ENCODE data around the gene LPAR3. TPM values are rescaled to one million over a fixed set of nuclear protein-coding genes. Genes with fewer than 3 reads are reported as not detected.

Gene LPAR3
- total and polyA plus RNA-seq, 2 of the 4 experiments (the other 2 are of a cell fraction) = 0.09 to 0.18 TPM

DNA sequence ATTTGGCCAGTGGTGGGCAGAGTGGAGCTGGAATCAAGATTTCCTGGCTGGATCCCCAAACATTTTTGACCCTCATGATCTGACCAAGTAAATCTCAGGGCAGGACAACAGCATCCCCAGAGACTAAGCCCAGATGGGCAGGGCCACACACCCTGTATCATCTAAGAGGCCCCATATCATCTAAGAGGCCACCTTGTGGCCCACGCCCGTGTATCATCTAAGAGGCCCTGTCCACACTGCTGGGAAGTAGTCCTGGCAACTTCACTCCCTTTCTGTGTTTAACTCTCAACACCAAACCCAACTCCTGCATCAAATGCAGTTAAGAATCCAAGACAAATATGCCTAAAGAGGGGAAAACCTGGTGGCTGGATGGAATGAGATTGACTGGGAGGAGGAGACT lies 121.1 kb downstream of the LPAR3 start:
- Histone ChIP-seq H3K9me1 (ENCODE audit: insufficient read depth, low read length) (no peaks in the 10 kb centered on the region), H4K5ac (ENCODE audit: low read depth, low read length) (no peak overlapping the region), H4K91ac (ENCODE audit: insufficient read depth, low read depth, low read length) (no peak overlapping the region), H2BK15ac (ENCODE audit: low read depth, low read length) (no peak overlapping the region), H3K9me3 (ENCODE audit: control insufficient read depth, insufficient read depth, low read length) (no peaks in the 10 kb centered on the region), H3K4me1 (ENCODE audit: control insufficient read depth, insufficient read depth, low read length) (no peaks in the 10 kb centered on the region), H3K27me3 (ENCODE audit: control insufficient read depth, insufficient read depth, low read length) (peaks cover 2% of the 10 kb centered on the region), H2AK9ac (replicated peaks; ENCODE audit: low read depth, low read length, poor library complexity) (no peak overlapping the region), H3K14ac (replicated peaks; ENCODE audit: low read depth, low read length) (no peak overlapping the region), H3K36me3 (ENCODE audit: control insufficient read depth, insufficient read depth, low read length) (no peaks in the 10 kb centered on the region), H3K56ac (ENCODE audit: extremely low read depth, insufficient read depth, low read length) (no peak overlapping the region), H3K4me3 (ENCODE audit: insufficient read depth, low read depth, low read length) (no peak overlapping the region), H3K23ac (ENCODE audit: low read depth, low read length) (no peak overlapping the region), H4K8ac (ENCODE audit: low read depth in 2 of 2, low read length in 2 of 2) (no peak overlapping the region), H2BK120ac (ENCODE audit: low read depth, low read length) (no peak overlapping the region), H4K20me1 (ENCODE audit: insufficient read depth, low read length) (no peaks in the 10 kb centered on the region), H2BK20ac (ENCODE audit: low read depth, low read length) (no peak overlapping the region), H3K9ac (ENCODE audit: low read depth, low read length) (no peak overlapping the region), H2BK5ac (ENCODE audit: low read depth, low read length, poor library complexity, severe bottlenecking) (no peak overlapping the region), H3K79me1 (ENCODE audit: low read depth in 1 of 2, low read length in 2 of 2) (no peaks in the 10 kb centered on the region), H3K4ac (ENCODE audit: low read depth, low read length) (no peak overlapping the region), H3K27ac (ENCODE audit: insufficient read depth, low read length) (no peak overlapping the region), H2AFZ (replicated peaks; ENCODE audit: low read length, poor library complexity) (no peak overlapping the region), H3K4me2 (ENCODE audit: low read depth, low read length) (no peak overlapping the region), H2AK5ac (ENCODE audit: low read depth, low read length) (no peak overlapping the region), H3K18ac (ENCODE audit: low read depth, low read length) (no peak overlapping the region)
- dilution Hi-C loops (cut with HindIII; ENCODE audit: low sequenced_read_pairs, unreplicated experiment) = no loop called here
- intact Hi-C loops (cut with micrococcal nuclease) = loop anchor here (1.0 to 5.0 kb wide), 5 partner anchors 164 to 867 kb away; partner anchors contain the start of gene PRKACB
- ATAC-seq (ENCODE audit: low read depth) = peak; percentile 25; the same call in 1 of the 2 replicates
- in situ Hi-C loops (cut with MboI; ENCODE audit: low sequenced_read_pairs) = loop anchor here (5.0 to 25.0 kb wide), 3 partner anchors 165 to 847 kb away; no protein-coding TSS in a partner anchor
- CTCF ChIA-PET = interaction anchor here (0.6 to 1.7 kb wide), 17 partner anchors 8 to 644 kb away, joined by 3 to 12 read pairs (median 4); no protein-coding TSS in a partner anchor
- TF ChIP-seq, protein P1, sequence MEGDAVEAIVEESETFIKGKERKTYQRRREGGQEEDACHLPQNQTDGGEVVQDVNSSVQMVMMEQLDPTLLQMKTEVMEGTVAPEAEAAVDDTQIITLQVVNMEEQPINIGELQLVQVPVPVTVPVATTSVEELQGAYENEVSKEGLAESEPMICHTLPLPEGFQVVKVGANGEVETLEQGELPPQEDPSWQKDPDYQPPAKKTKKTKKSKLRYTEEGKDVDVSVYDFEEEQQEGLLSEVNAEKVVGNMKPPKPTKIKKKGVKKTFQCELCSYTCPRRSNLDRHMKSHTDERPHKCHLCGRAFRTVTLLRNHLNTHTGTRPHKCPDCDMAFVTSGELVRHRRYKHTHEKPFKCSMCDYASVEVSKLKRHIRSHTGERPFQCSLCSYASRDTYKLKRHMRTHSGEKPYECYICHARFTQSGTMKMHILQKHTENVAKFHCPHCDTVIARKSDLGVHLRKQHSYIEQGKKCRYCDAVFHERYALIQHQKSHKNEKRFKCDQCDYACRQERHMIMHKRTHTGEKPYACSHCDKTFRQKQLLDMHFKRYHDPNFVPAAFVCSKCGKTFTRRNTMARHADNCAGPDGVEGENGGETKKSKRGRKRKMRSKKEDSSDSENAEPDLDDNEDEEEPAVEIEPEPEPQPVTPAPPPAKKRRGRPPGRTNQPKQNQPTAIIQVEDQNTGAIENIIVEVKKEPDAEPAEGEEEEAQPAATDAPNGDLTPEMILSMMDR (conservative IDR thresholded peaks at IDR 0.05; ENCODE audit: low read depth, low read length) = no peak
- TF ChIP-seq POLR2A (IDR thresholded peaks at IDR 0.05; ENCODE audit: low read depth, low read length) (no peak), RAD21 (IDR thresholded peaks at IDR 0.05; ENCODE audit: low read length) (no peak), MAZ (IDR thresholded peaks at IDR 0.05; ENCODE audit: borderline replicate concordance, low read depth, low read length) (no peak), FOS (IDR thresholded peaks at IDR 0.05; ENCODE audit: low read depth, low read length) (no peak), NFE2L2 (IDR thresholded peaks at IDR 0.05; ENCODE audit: low read depth, low read length) (no peak), SMC3 (IDR thresholded peaks at IDR 0.05; ENCODE audit: low read depth, low read length) (no peak), RCOR1 (IDR thresholded peaks at IDR 0.05; ENCODE audit: insufficient replicate concordance, low read length) (no peak), BHLHE40 (IDR thresholded peaks at IDR 0.05; ENCODE audit: low read depth, low read length) (no peak), CHD1 (IDR thresholded peaks at IDR 0.05; ENCODE audit: low read depth, low read length) (no peak), RFX5 (IDR thresholded peaks at IDR 0.05; ENCODE audit: low read depth, low read length) (no peak), MXI1 (IDR thresholded peaks at IDR 0.05; ENCODE audit: borderline replicate concordance, low read depth, low read length) (no peak), MAFK (IDR thresholded peaks at IDR 0.05; ENCODE audit: low read depth, low read length) (no peak), CEBPB (IDR thresholded peaks at IDR 0.05; ENCODE audit: low read depth, low read length) (no peak)
- TF ChIP-seq, protein P2, sequence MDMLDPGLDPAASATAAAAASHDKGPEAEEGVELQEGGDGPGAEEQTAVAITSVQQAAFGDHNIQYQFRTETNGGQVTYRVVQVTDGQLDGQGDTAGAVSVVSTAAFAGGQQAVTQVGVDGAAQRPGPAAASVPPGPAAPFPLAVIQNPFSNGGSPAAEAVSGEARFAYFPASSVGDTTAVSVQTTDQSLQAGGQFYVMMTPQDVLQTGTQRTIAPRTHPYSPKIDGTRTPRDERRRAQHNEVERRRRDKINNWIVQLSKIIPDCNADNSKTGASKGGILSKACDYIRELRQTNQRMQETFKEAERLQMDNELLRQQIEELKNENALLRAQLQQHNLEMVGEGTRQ (IDR thresholded peaks at IDR 0.05; ENCODE audit: low read depth, low read length) = no peak
- TF ChIP-seq, protein P3, sequence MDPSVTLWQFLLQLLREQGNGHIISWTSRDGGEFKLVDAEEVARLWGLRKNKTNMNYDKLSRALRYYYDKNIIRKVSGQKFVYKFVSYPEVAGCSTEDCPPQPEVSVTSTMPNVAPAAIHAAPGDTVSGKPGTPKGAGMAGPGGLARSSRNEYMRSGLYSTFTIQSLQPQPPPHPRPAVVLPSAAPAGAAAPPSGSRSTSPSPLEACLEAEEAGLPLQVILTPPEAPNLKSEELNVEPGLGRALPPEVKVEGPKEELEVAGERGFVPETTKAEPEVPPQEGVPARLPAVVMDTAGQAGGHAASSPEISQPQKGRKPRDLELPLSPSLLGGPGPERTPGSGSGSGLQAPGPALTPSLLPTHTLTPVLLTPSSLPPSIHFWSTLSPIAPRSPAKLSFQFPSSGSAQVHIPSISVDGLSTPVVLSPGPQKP (IDR thresholded peaks at IDR 0.05; ENCODE audit: borderline replicate concordance, low read depth, low read length) = no peak
- BruUV-seq (replicated peaks) = no TSS peak
- DNase-seq = no peak
- POLR2A ChIA-PET (ENCODE audit: unreplicated experiment) = no interaction called here
- WGBS, 2 experiments (ENCODE audit: extremely low coverage in 2 of 2, insufficient read length in 1 of 2) = no CpG with 5 or more reads among the region's 2 CpGs

Measured in IMR-90 (cell line).